PC-9 (cell line): Measurements from ENCODE around the gene DMBT1. TPM values are rescaled to one million over a fixed set of nuclear protein-coding genes. Genes with fewer than 3 reads are reported as not detected.

Experiments used
- BruUV-seq: library from RNA; stranded (reverse); fragments of 400-500 nt; replicated peaks from 2 replicates; lab custom pipeline; 2021; lab: Mats Ljungman, UMichigan
- CTCF ChIA-PET: fragments of 300-600 bp; sonication (Branson Sonifier 250); formaldehyde crosslinking; loops from one replicate; lab custom pipeline; 2022; ENCODE audit warnings: antibody characterized with exemption; lab: Charles Lee
- POLR2A ChIA-PET: fragments of 300-600 bp; sonication (Branson Sonifier 250); formaldehyde crosslinking; loops from one replicate; lab custom pipeline; 2022; ENCODE audit warnings: antibody characterized with exemption; ENCODE audit not compliant: unreplicated experiment; lab: Charles Lee
- DNase-seq, 2 experiments: peaks; one replicate each; pipeline versions ENCODE4 v3.0.0 to v3.0.0-alpha.2; 2015 to 2022; ENCODE audit warnings: mixed read lengths in 1 of 2
- H2AFZ ChIP-seq: fragments of 200-600 bp; sonication (generic); 2 replicates; pipeline ENCODE4 v1.8.1; 2017; ENCODE audit warnings: antibody characterized with exemption
- H3F3A ChIP-seq: fragments of 200-600 bp; sonication (generic); 2 replicates; pipeline ENCODE4 v1.8.1; 2017; ENCODE audit warnings: antibody characterized with exemption, mild to moderate bottlenecking, low read depth; ENCODE audit not compliant: insufficient read depth
- H3K27ac ChIP-seq: fragments of 200-600 bp; sonication (generic); 2 replicates; pipeline ENCODE4 v1.6.1; 2016; ENCODE audit warnings: mixed run types
- H3K27me3 ChIP-seq: fragments of 200-600 bp; sonication (generic); 2 replicates; pipeline ENCODE4 v1.6.1; 2016; ENCODE audit warnings: low read depth, mixed run types; ENCODE audit not compliant: insufficient read depth
- H3K36me3 ChIP-seq: fragments of 200-600 bp; sonication (generic); 2 replicates; pipeline ENCODE4 v1.6.1; 2016; ENCODE audit warnings: low read depth, mixed run types
- H3K4me1 ChIP-seq: fragments of 200-600 bp; sonication (generic); replicated peaks from 2 replicates; pipeline ENCODE4 v1.6.1; 2016; ENCODE audit warnings: mixed run types; ENCODE audit not compliant: insufficient read depth
- H3K4me2 ChIP-seq: fragments of 200-600 bp; sonication (generic); 2 replicates; pipeline ENCODE4 v1.6.1; 2017; ENCODE audit warnings: mixed run types
- H3K4me3 ChIP-seq: fragments of 200-600 bp; sonication (generic); 2 replicates; pipeline ENCODE4 v1.6.1; 2016; ENCODE audit warnings: mixed run types
- H3K79me2 ChIP-seq: fragments of 200-600 bp; sonication (generic); 2 replicates; pipeline ENCODE4 v1.6.1; 2017; ENCODE audit warnings: low read depth, mixed run types
- H3K9me2 ChIP-seq: fragments of 200-600 bp; sonication (generic); 2 replicates; pipeline ENCODE4 v1.8.1; 2017; ENCODE audit warnings: mild to moderate bottlenecking; ENCODE audit not compliant: insufficient read depth
- H3K9me3 ChIP-seq: fragments of 200-600 bp; sonication (generic); 2 replicates; pipeline ENCODE4 v1.8.1; 2016; ENCODE audit warnings: low read depth; ENCODE audit not compliant: insufficient read depth
- H4K20me1 ChIP-seq: fragments of 200-600 bp; sonication (generic); 2 replicates; pipeline ENCODE4 v1.8.1; 2017; ENCODE audit not compliant: insufficient read depth
- EZH2 ChIP-seq: fragments of 200-600 bp; sonication (generic); IDR thresholded peaks from 2 replicates; pipeline ENCODE4 v1.8.0; 2017; ENCODE audit warnings: antibody characterized with exemption, low read depth
- intact Hi-C: fragments of 100-400 bp; cut with micrococcal nuclease; formaldehyde crosslinking; loops from one replicate; pipeline ENCODE4 v1.10.0; 2022; ENCODE audit not compliant: unreplicated experiment
- total RNA-seq: library from RNA; stranded (reverse); gene quantifications from 2 replicates; pipeline ENCODE4 v1.2.3, GENCODE V29; 2021
- TF ChIP-seq, protein P1 (sequence below): fragments of 200-600 bp; sonication (generic); conservative IDR thresholded peaks from 2 replicates; pipeline ENCODE4 v1.6.1; 2017; ENCODE audit warnings: mixed run types, antibody characterized with exemption, mild to moderate bottlenecking, moderate library complexity

DMBT1 gene
- total RNA-seq, 1 experiment from 2014 or later: 0.98 TPM

- no peaks in the 10 kb centered on the region for H3F3A ChIP-seq
- DNase-seq: no peak
- no peaks in the 10 kb centered on the region for H3K4me1 ChIP-seq
- ChIA-PET POLR2A (no interaction called here), CTCF (no interaction called here)
- no peak overlapping the region for H3K4me2 ChIP-seq
- H2AFZ ChIP-seq: no peak overlapping the region
- H3K4me3 ChIP-seq: no peak overlapping the region
- no peaks in the 10 kb centered on the region for H3K79me2 ChIP-seq
- H3K27ac ChIP-seq: no peak overlapping the region
- TF ChIP-seq, protein P1, sequence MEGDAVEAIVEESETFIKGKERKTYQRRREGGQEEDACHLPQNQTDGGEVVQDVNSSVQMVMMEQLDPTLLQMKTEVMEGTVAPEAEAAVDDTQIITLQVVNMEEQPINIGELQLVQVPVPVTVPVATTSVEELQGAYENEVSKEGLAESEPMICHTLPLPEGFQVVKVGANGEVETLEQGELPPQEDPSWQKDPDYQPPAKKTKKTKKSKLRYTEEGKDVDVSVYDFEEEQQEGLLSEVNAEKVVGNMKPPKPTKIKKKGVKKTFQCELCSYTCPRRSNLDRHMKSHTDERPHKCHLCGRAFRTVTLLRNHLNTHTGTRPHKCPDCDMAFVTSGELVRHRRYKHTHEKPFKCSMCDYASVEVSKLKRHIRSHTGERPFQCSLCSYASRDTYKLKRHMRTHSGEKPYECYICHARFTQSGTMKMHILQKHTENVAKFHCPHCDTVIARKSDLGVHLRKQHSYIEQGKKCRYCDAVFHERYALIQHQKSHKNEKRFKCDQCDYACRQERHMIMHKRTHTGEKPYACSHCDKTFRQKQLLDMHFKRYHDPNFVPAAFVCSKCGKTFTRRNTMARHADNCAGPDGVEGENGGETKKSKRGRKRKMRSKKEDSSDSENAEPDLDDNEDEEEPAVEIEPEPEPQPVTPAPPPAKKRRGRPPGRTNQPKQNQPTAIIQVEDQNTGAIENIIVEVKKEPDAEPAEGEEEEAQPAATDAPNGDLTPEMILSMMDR: no peak
- TF ChIP-seq EZH2: no peak
- H3K9me3 ChIP-seq: no peaks in the 10 kb centered on the region
- no peaks in the 10 kb centered on the region for H3K36me3 ChIP-seq
- no peaks in the 10 kb centered on the region for H3K27me3 ChIP-seq
- H4K20me1 ChIP-seq: no peaks in the 10 kb centered on the region
- H3K9me2 ChIP-seq: no peaks in the 10 kb centered on the region
- BruUV-seq: no TSS peak
- intact Hi-C loops: no loop called here
Measured at GRCh38 chr10:122554131-122555036, 6.2 kb upstream of the DMBT1 start.

DNA sequence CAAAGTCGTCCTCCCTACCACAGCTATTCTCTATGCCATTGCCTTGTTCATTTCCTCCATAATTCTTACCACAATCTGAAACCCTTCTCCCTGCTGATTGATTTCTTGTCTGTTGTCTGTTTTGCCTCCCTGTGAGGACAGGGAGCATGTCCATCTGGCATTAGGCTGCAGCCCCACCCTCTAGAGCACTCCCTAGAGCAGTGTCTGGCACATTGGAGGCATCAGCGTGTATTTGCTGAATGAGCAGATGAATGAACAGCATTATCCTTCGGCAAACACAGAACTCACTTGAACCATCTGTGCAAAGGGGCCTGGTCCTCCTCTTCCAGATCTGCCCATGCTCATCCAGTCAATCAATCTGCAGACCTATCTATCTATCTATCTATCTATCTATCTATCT is 5.1 kb upstream of the DMBT1 start:
- no peaks in the 10 kb centered on the region for H3K9me2 ChIP-seq
- H3K36me3 ChIP-seq: no peaks in the 10 kb centered on the region
- no peaks in the 10 kb centered on the region for H3K4me1 ChIP-seq
- no peak overlapping the region for H3K27ac ChIP-seq
- TF ChIP-seq, protein P1: no peak
- no peak for TF ChIP-seq EZH2
- H3K79me2 ChIP-seq: no peaks in the 10 kb centered on the region
- no TSS peak for BruUV-seq
- H3K9me3 ChIP-seq: no peaks in the 10 kb centered on the region
- no peak for DNase-seq
- H4K20me1 ChIP-seq: no peaks in the 10 kb centered on the region
- CTCF ChIA-PET: no interaction called here
- POLR2A ChIA-PET: no interaction called here
- no peaks in the 10 kb centered on the region for H3F3A ChIP-seq
- no peak overlapping the region for H2AFZ ChIP-seq
- no peak overlapping the region for H3K4me3 ChIP-seq
- no peaks in the 10 kb centered on the region for H3K27me3 ChIP-seq
- no peak overlapping the region for H3K4me2 ChIP-seq
- intact Hi-C loops: no loop called here

DNA sequence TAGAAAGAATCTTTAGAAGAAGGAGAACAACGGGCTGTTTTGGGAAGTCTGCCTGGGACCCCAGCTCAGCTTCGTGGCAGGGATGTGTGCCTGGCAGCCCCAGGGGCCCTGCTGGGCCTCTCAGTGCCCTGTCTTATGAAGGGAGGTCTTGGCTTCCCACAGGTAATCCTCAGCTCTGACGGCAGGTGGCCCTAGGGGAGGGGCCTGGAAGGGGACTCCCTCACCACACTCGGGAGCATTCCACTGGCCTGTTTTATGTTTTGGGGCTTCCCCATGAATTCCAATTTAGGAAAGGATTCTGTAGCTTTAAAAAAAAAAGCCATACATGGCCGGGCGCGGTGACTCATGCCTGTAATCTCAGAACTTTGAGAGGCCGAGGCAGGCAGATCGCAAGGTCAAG is 3.0 kb upstream of the DMBT1 start:
- H3K36me3 ChIP-seq: no peaks in the 10 kb centered on the region
- H3K4me1 ChIP-seq: no peaks in the 10 kb centered on the region
- DNase-seq: no peak
- ChIA-PET CTCF (no interaction called here), POLR2A (no interaction called here)
- no peaks in the 10 kb centered on the region for H4K20me1 ChIP-seq
- H3K9me2 ChIP-seq: no peaks in the 10 kb centered on the region
- intact Hi-C loops: no loop called here
- no peak overlapping the region for H2AFZ ChIP-seq
- no peaks in the 10 kb centered on the region for H3F3A ChIP-seq
- TF ChIP-seq, protein P1: no peak
- no peak for TF ChIP-seq EZH2
- no peaks in the 10 kb centered on the region for H3K27me3 ChIP-seq
- H3K27ac ChIP-seq: no peak overlapping the region
- H3K79me2 ChIP-seq: no peaks in the 10 kb centered on the region
- H3K4me2 ChIP-seq: no peak overlapping the region
- BruUV-seq: no TSS peak
- H3K4me3 ChIP-seq: no peak overlapping the region
- H3K9me3 ChIP-seq: no peaks in the 10 kb centered on the region
